Keratinocyte (primary cell): ENCODE measurements around the gene ITGB3.

Source experiments
- EZH2 ChIP-seq: IDR thresholded peaks from one replicate; pipeline ENCODE4 v1.6.1; 2012; ENCODE audit warnings: inconsistent platforms, mild to moderate bottlenecking, low read length, moderate library complexity
- TF ChIP-seq, protein P1 (sequence below), 3 experiments: IDR thresholded peaks in 1 of 3; conservative IDR thresholded peaks in 1 of 3; optimal IDR thresholded peaks in 1 of 3; 2 replicates in 2 of 3; 3 replicates in 1 of 3; pipeline versions ENCODE3 to v1.5.1; 2011; ENCODE audit warnings: low read length in 3 of 3, mild to moderate bottlenecking in 3 of 3, moderate library complexity in 2 of 3, control low read depth in 1 of 3, inconsistent platforms in 1 of 3; ENCODE audit not compliant: insufficient read depth in 2 of 3; ENCODE audit errors: extremely low read depth in 1 of 3

DNA sequence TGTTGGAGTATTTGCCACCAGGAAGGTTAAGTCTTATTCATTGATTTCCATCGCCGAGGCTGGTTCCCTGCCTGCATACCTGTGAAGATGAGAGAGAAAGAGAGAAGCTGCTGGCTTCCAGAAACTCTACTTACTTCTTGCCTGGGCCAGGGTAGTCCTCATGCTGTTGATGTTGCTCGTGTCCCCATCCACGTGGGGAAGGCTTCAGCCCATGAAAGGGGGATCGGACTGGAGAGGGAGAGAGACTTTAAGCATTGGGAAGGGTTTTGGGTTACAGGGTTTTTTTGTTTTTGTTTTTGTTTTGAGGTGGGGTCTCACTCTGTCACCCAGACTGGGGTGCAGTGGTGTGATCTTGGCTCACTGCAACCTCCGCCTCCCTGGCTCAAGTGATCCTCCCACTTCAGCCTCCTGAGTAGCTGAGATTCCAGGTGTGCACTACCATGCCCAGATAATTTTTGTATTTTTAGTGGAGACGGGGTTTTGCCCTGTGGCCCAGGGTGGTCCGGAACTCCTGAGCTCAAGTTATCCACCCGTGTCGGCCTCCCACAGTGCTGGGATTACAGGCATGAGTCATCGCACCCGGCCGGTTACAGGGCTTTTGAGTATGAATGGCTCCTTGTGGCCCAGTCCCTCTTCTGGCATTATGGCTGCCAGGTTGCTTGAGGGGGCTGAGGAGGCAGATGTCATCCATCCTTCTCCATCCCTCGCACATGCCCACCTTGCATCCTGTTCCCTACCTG lies 26.6 kb downstream of the ITGB3 start:
- TF ChIP-seq, protein P1, sequence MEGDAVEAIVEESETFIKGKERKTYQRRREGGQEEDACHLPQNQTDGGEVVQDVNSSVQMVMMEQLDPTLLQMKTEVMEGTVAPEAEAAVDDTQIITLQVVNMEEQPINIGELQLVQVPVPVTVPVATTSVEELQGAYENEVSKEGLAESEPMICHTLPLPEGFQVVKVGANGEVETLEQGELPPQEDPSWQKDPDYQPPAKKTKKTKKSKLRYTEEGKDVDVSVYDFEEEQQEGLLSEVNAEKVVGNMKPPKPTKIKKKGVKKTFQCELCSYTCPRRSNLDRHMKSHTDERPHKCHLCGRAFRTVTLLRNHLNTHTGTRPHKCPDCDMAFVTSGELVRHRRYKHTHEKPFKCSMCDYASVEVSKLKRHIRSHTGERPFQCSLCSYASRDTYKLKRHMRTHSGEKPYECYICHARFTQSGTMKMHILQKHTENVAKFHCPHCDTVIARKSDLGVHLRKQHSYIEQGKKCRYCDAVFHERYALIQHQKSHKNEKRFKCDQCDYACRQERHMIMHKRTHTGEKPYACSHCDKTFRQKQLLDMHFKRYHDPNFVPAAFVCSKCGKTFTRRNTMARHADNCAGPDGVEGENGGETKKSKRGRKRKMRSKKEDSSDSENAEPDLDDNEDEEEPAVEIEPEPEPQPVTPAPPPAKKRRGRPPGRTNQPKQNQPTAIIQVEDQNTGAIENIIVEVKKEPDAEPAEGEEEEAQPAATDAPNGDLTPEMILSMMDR (optimal IDR thresholded peaks at IDR 0.05 in 1 of 3, IDR thresholded peaks at IDR 0.05 in 1 of 3, conservative IDR thresholded peaks at IDR 0.05 in 1 of 3; ENCODE audit: extremely low read depth in 1 of 3, insufficient read depth in 2 of 3, low read length in 3 of 3), result no peak
- TF ChIP-seq EZH2, result no peak
